IMR-90 (cell line): ENCODE measurements around the gene SEPTIN2. TPM values are rescaled to one million over a fixed set of nuclear protein-coding genes. Genes with fewer than 3 reads are reported as not detected.

ENCODE experiments used
- ATAC-seq: fragments of 200-7000 bp; cut with Tn5 transposase; 2 replicates; pipeline ENCODE4 v1.9.1; 2020; ENCODE audit warnings: low read depth, mild to moderate bottlenecking, moderate library complexity
- BruUV-seq: library from RNA; stranded (reverse); fragments of 400-500 nt; replicated peaks from 2 replicates; lab custom pipeline; 2021; lab: Mats Ljungman, UMichigan
- CTCF ChIA-PET: fragments of 300-600 bp; formaldehyde crosslinking; extraction: SDS; loops from one replicate; lab custom pipeline; 2021; ENCODE audit warnings: antibody characterized with exemption; lab: Yijun Ruan, JAX
- POLR2A ChIA-PET: fragments of 300-600 bp; sonication (Branson Sonifier 250); formaldehyde crosslinking; loops from one replicate; lab custom pipeline; 2022; ENCODE audit warnings: antibody characterized with exemption; ENCODE audit not compliant: unreplicated experiment; lab: Charles Lee
- DNase-seq: peaks from one replicate; pipeline ENCODE4 v3.0.0; 2013
- H2AFZ ChIP-seq: replicated peaks from 2 replicates; pipeline ENCODE3; 2013; ENCODE audit warnings: low read length, mild to moderate bottlenecking; ENCODE audit not compliant: poor library complexity
- H2AK5ac ChIP-seq: 2 replicates; pipeline ENCODE4 v1.6.1; 2013; ENCODE audit warnings: low read depth, low read length, inconsistent platforms
- H2AK9ac ChIP-seq: replicated peaks from 2 replicates; pipeline ENCODE3; 2013; ENCODE audit warnings: mild to moderate bottlenecking, low read depth, low read length, moderate library complexity; ENCODE audit not compliant: poor library complexity
- H2BK120ac ChIP-seq: 2 replicates; pipeline ENCODE4 v1.6.1; 2013; ENCODE audit warnings: low read depth, low read length, inconsistent platforms
- H2BK15ac ChIP-seq: 3 replicates; pipeline ENCODE4 v1.6.1; 2013; ENCODE audit warnings: low read depth, low read length, inconsistent platforms
- H2BK20ac ChIP-seq: 2 replicates; pipeline ENCODE4 v1.6.1; 2013; ENCODE audit warnings: low read depth, mild to moderate bottlenecking, inconsistent platforms, low read length, moderate library complexity
- H2BK5ac ChIP-seq: 2 replicates; pipeline ENCODE4 v1.6.1; 2013; ENCODE audit warnings: mild to moderate bottlenecking, low read depth, low read length, inconsistent platforms; ENCODE audit not compliant: poor library complexity, severe bottlenecking
- H3K14ac ChIP-seq: replicated peaks from 2 replicates; pipeline ENCODE4 v1.6.1; 2013; ENCODE audit warnings: low read depth, low read length, inconsistent platforms
- H3K18ac ChIP-seq: 2 replicates; pipeline ENCODE4 v1.6.1; 2013; ENCODE audit warnings: low read depth, low read length, control low read depth
- H3K23ac ChIP-seq: 2 replicates; pipeline ENCODE4 v1.6.1; 2013; ENCODE audit warnings: low read depth, low read length, inconsistent platforms
- H3K27ac ChIP-seq: 2 replicates; pipeline ENCODE4 v1.5.1; 2013; ENCODE audit warnings: mild to moderate bottlenecking, control low read depth, low read length; ENCODE audit not compliant: insufficient read depth
- H3K27me3 ChIP-seq: 2 replicates; pipeline ENCODE4 v1.6.1; 2013; ENCODE audit warnings: low read length; ENCODE audit not compliant: control insufficient read depth, insufficient read depth
- H3K36me3 ChIP-seq: 2 replicates; pipeline ENCODE4 v1.6.1; 2013; ENCODE audit warnings: low read length, mixed read lengths; ENCODE audit not compliant: control insufficient read depth, insufficient read depth
- H3K4ac ChIP-seq: 2 replicates; pipeline ENCODE4 v1.6.1; 2013; ENCODE audit warnings: low read depth, low read length, inconsistent platforms
- H3K4me1 ChIP-seq: 2 replicates; pipeline ENCODE4 v1.6.1; 2013; ENCODE audit warnings: low read length, mixed read lengths; ENCODE audit not compliant: control insufficient read depth, insufficient read depth
- H3K4me2 ChIP-seq: 2 replicates; pipeline ENCODE4 v1.6.1; 2013; ENCODE audit warnings: low read depth, mild to moderate bottlenecking, control low read depth, low read length, moderate library complexity
- H3K4me3 ChIP-seq: 2 replicates; pipeline ENCODE4 v1.5.1; 2013; ENCODE audit warnings: low read depth, mild to moderate bottlenecking, control low read depth, low read length, moderate library complexity; ENCODE audit not compliant: insufficient read depth
- H3K56ac ChIP-seq: 2 replicates; pipeline ENCODE4 v1.6.1; 2013; ENCODE audit warnings: low read length, inconsistent platforms; ENCODE audit not compliant: insufficient read depth; ENCODE audit errors: extremely low read depth
- H3K79me1 ChIP-seq, 2 experiments: 2 replicates each; pipeline ENCODE4 v1.6.1; 2013; ENCODE audit warnings: low read length in 2 of 2, inconsistent platforms in 1 of 2, low read depth in 1 of 2
- H3K9ac ChIP-seq: 2 replicates; pipeline ENCODE4 v1.6.1; 2013; ENCODE audit warnings: low read depth, low read length, control low read depth
- H3K9me1 ChIP-seq: 2 replicates; pipeline ENCODE4 v1.6.1; 2013; ENCODE audit warnings: low read length, inconsistent platforms; ENCODE audit not compliant: insufficient read depth
- H3K9me3 ChIP-seq: 2 replicates; pipeline ENCODE4 v1.6.1; 2013; ENCODE audit warnings: low read length; ENCODE audit not compliant: control insufficient read depth, insufficient read depth
- H4K20me1 ChIP-seq: 2 replicates; pipeline ENCODE4 v1.6.1; 2013; ENCODE audit warnings: low read length, inconsistent platforms; ENCODE audit not compliant: insufficient read depth
- H4K5ac ChIP-seq: 2 replicates; pipeline ENCODE4 v1.6.1; 2013; ENCODE audit warnings: mild to moderate bottlenecking, low read depth, low read length, control low read depth
- H4K8ac ChIP-seq, 2 experiments: 2 replicates each; pipeline ENCODE4 v1.6.1; 2013; ENCODE audit warnings: low read depth in 2 of 2, low read length in 2 of 2, control low read depth in 1 of 2, inconsistent platforms in 1 of 2
- H4K91ac ChIP-seq: 2 replicates; pipeline ENCODE4 v1.6.1; 2013; ENCODE audit warnings: low read depth, low read length, inconsistent platforms; ENCODE audit not compliant: insufficient read depth
- CEBPB ChIP-seq: IDR thresholded peaks from 2 replicates; pipeline ENCODE4 v1.6.1; 2012; ENCODE audit warnings: low read depth, low read length, improper control_type of control experiment
- CHD1 ChIP-seq: IDR thresholded peaks from 2 replicates; pipeline ENCODE4 v1.6.1; 2012; ENCODE audit warnings: low read depth, low read length, improper control_type of control experiment
- CTCF ChIP-seq: conservative IDR thresholded peaks from 2 replicates; pipeline ENCODE4 v1.5.1; 2012; ENCODE audit warnings: mild to moderate bottlenecking, low read depth, low read length, improper control_type of control experiment
- FOS ChIP-seq: fragments of 150-350 bp; IDR thresholded peaks from 2 replicates; pipeline ENCODE4 v1.6.1; 2016; ENCODE audit warnings: low read depth, low read length
- MAFK ChIP-seq: IDR thresholded peaks from 2 replicates; pipeline ENCODE4 v1.6.1; 2012; ENCODE audit warnings: low read depth, low read length, improper control_type of control experiment
- MAZ ChIP-seq: IDR thresholded peaks from 2 replicates; pipeline ENCODE4 v1.6.1; 2012; ENCODE audit warnings: low read depth, mild to moderate bottlenecking, low read length, improper control_type of control experiment, moderate library complexity, borderline replicate concordance
- NFE2L2 ChIP-seq: fragments of 150-350 bp; IDR thresholded peaks from 2 replicates; pipeline ENCODE4 v1.6.1; 2016; ENCODE audit warnings: low read depth, mild to moderate bottlenecking, low read length
- RAD21 ChIP-seq: IDR thresholded peaks from 2 replicates; pipeline ENCODE4 v1.6.1; 2012; ENCODE audit warnings: low read length, improper control_type of control experiment
- SMC3 ChIP-seq: fragments of 150-350 bp; IDR thresholded peaks from 2 replicates; pipeline ENCODE4 v1.6.1; 2016; ENCODE audit warnings: low read depth, mild to moderate bottlenecking, antibody characterized with exemption, low read length, moderate library complexity
- USF2 ChIP-seq: fragments of 150-350 bp; IDR thresholded peaks from 2 replicates; pipeline ENCODE4 v1.6.1; 2017; ENCODE audit warnings: mild to moderate bottlenecking, antibody characterized with exemption, low read length, low read depth
- WGBS, 2 experiments: methylation state at CpG; one replicate each; pipeline versions ENCODE4 v1.1.5 to v1.1.7; 2013; ENCODE audit warnings: missing lambda C conversion rate in 2 of 2; ENCODE audit not compliant: insufficient read length in 1 of 2; ENCODE audit errors: extremely low coverage in 2 of 2; 5-methylcytosine and 5-hydroxymethylcytosine counted together
- dilution Hi-C: fragments of 300-500 bp; cut with HindIII; formaldehyde crosslinking; loops from one replicate; pipeline ENCODE4 v1.14.3; 2018; ENCODE audit warnings: low sequenced_read_pairs; ENCODE audit not compliant: unreplicated experiment
- in situ Hi-C: fragments of 300-500 bp; cut with MboI; formaldehyde crosslinking; loops from 3 replicates; pipeline ENCODE4 v1.14.3; 2019; ENCODE audit warnings: low sequenced_read_pairs, inconsistent platforms, mixed read lengths
- intact Hi-C: fragments of 100-400 bp; cut with micrococcal nuclease; formaldehyde crosslinking; loops from 2 replicates; pipeline ENCODE4 v1.10.0; 2022
- polyA plus RNA-seq, 3 experiments: library from polyadenylated mRNA; depleted of rRNA; stranded (reverse); fragments of >200 nt; gene quantifications; 2 replicates each; pipeline ENCODE4 v1.2.3, GENCODE V29; 2012; ENCODE audit warnings: low replicate concordance in 1 of 3
- total RNA-seq: library from RNA; depleted of rRNA; stranded (reverse); fragments of >200 nt; gene quantifications from 2 replicates; pipeline ENCODE4 v1.2.3, GENCODE V29; 2012

SEPTIN2 gene
- total and polyA plus RNA-seq, 2 of the 4 experiments (the other 2 are of a cell fraction) = 420 to 504 TPM

- Histone ChIP-seq H4K8ac (no peak overlapping the region), H3K9ac (no peak overlapping the region), H3K14ac (no peak overlapping the region), H2BK120ac (no peak overlapping the region), H2AK5ac (no peak overlapping the region), H3K4me3 (no peak overlapping the region), H3K36me3 (peaks cover 66% of the 10 kb centered on the region), H2AK9ac (no peak overlapping the region), H2BK20ac (no peak overlapping the region), H4K5ac (no peak overlapping the region), H4K20me1 (peaks cover 31% of the 10 kb centered on the region), H4K91ac (no peak overlapping the region), H2AFZ (no peak overlapping the region), H2BK15ac (no peak overlapping the region), H3K56ac (no peak overlapping the region), H3K4me2 (no peak overlapping the region), H3K18ac (no peak overlapping the region), H3K27ac (no peak overlapping the region), H3K9me1 (peaks cover 6% of the 10 kb centered on the region; the same call in 1 of the 2 replicates), H3K4me1 (peaks cover under 1% of the 10 kb centered on the region), H3K79me1 (peaks cover 10 to 49% of the 10 kb centered on the region in 2 experiments; a peak in 3 of 4 replicates), H3K9me3 (no peaks in the 10 kb centered on the region), H2BK5ac (no peak overlapping the region), H3K4ac (no peak overlapping the region), H3K23ac (no peak overlapping the region), H3K27me3 (no peaks in the 10 kb centered on the region)
- ATAC-seq (no peak), DNase-seq (no peak)
- TF ChIP-seq FOS (no peak), CHD1 (no peak), USF2 (no peak), SMC3 (no peak), MAFK (no peak), CEBPB (no peak), RAD21 (no peak), NFE2L2 (no peak), MAZ (no peak), CTCF (no peak)
- no CpG with 5 or more reads among the region's 8 CpGs for WGBS, 2 experiments
- intact Hi-C loops (loop anchor here (5.0 kb wide), 1 partner anchor 93 kb away; no protein-coding TSS in a partner anchor), dilution Hi-C loops (no loop called here), in situ Hi-C loops (loop anchor here (5.0 kb wide), 1 partner anchor 88 kb away; no protein-coding TSS in a partner anchor)
- BruUV-seq = no TSS peak
- POLR2A ChIA-PET = no interaction called here
- CTCF ChIA-PET = interaction anchor here (0.6 kb wide), 1 partner anchor 343 kb away, joined by 3 read pairs; no protein-coding TSS in a partner anchor
Measured at GRCh38 chr2:241349941-241350340, 34.2 kb downstream of the SEPTIN2 start.
